ENCODE data around the gene SVOPL. TPM values are rescaled to one million over a fixed set of nuclear protein-coding genes. Genes with fewer than 3 reads are reported as not detected.
"Not testable (repeated sequence)": the region's sequence is repeated elsewhere in the genome, so short reads cannot be mapped to it uniquely, and the experiment has no call there.

The SVOPL gene
- total RNA-seq, 1 donor from 2014 or later, result 1.1 TPM

- no peak for DNase-seq (ENCODE audit: low spot score in 2 of 2, unreplicated experiment in 2 of 2)
- Mint-ChIP-seq H3K27me3 (ENCODE audit: low read depth) (no peaks in the 10 kb centered on the region), H3K9me3 (peaks cover 12% of the 10 kb centered on the region), H3K27ac (no peak overlapping the region), H3K4me3 (no peak overlapping the region), H3K36me3 (no peaks in the 10 kb centered on the region), H3K4me1 (peaks cover 2% of the 10 kb centered on the region)
- TF ChIP-seq CTCF (IDR thresholded peaks at IDR 0.05; ENCODE audit: unreplicated experiment), result no peak
Observed at GRCh38 chr7:138690495-138690894, 10.7 kb downstream of the SVOPL start.

- H3K9me3 Mint-ChIP-seq, result not testable (repeated sequence)
Observed at GRCh38 chr7:138688037-138688436, 13.1 kb downstream of the SVOPL start.

GRCh38 chr7:138684340-138684739 lies 16.8 kb downstream of the SVOPL start:
- H3K4me1 Mint-ChIP-seq, result peaks cover 3% of the 10 kb centered on the region
- TF ChIP-seq CTCF (IDR thresholded peaks at IDR 0.05; ENCODE audit: unreplicated experiment), result no peak
- DNase-seq (ENCODE audit: low spot score in 2 of 2, unreplicated experiment in 2 of 2), result no peak
- peaks cover 2% of the 10 kb centered on the region for H3K36me3 Mint-ChIP-seq
- no peak overlapping the region for H3K4me3 Mint-ChIP-seq
- no peaks in the 10 kb centered on the region for H3K27me3 Mint-ChIP-seq (ENCODE audit: low read depth)
- no peak overlapping the region for H3K27ac Mint-ChIP-seq
- peaks cover 11% of the 10 kb centered on the region for H3K9me3 Mint-ChIP-seq

More at GRCh38 chr7:138688037-138688436, 13.1 kb downstream of the SVOPL start:
- not testable (repeated sequence) for DNase-seq (ENCODE audit: low spot score in 2 of 2, unreplicated experiment in 2 of 2); H3K36me3 Mint-ChIP-seq; H3K27ac Mint-ChIP-seq; H3K27me3 Mint-ChIP-seq (ENCODE audit: low read depth); H3K4me3 Mint-ChIP-seq; H3K4me1 Mint-ChIP-seq

GRCh38 chr7:138679793-138680192 lies 21.4 kb downstream of the SVOPL start:
- DNase-seq (ENCODE audit: low spot score in 2 of 2, unreplicated experiment in 2 of 2), result no peak
- Mint-ChIP-seq H3K4me1 (peaks cover 3% of the 10 kb centered on the region), H3K36me3 (peaks cover 2% of the 10 kb centered on the region), H3K9me3 (peaks cover 3% of the 10 kb centered on the region), H3K27me3 (ENCODE audit: low read depth) (no peaks in the 10 kb centered on the region), H3K27ac (no peak overlapping the region), H3K4me3 (no peak overlapping the region)
- no peak for TF ChIP-seq CTCF (IDR thresholded peaks at IDR 0.05; ENCODE audit: unreplicated experiment)

- DNase-seq (ENCODE audit: low spot score in 2 of 2, unreplicated experiment in 2 of 2), result no peak
- no peak overlapping the region for H3K27ac Mint-ChIP-seq
- H3K27me3 Mint-ChIP-seq (ENCODE audit: low read depth), result no peaks in the 10 kb centered on the region
- peaks cover 18% of the 10 kb centered on the region for H3K9me3 Mint-ChIP-seq
- H3K36me3 Mint-ChIP-seq, result peaks cover 9% of the 10 kb centered on the region
- TF ChIP-seq CTCF (IDR thresholded peaks at IDR 0.05; ENCODE audit: unreplicated experiment), result no peak
- H3K4me3 Mint-ChIP-seq, result no peak overlapping the region
- H3K4me1 Mint-ChIP-seq, result peaks cover 24% of the 10 kb centered on the region
Observed at GRCh38 chr7:138670594-138670993, 30.6 kb downstream of the SVOPL start.

GRCh38 chr7:138669364-138669763 lies 31.8 kb downstream of the SVOPL start:
- no peak for DNase-seq (ENCODE audit: low spot score in 2 of 2, unreplicated experiment in 2 of 2)
- no peaks in the 10 kb centered on the region for H3K27me3 Mint-ChIP-seq (ENCODE audit: low read depth)
- peaks cover 18% of the 10 kb centered on the region for H3K9me3 Mint-ChIP-seq
- H3K4me3 Mint-ChIP-seq, result no peak overlapping the region
- H3K4me1 Mint-ChIP-seq, result peaks cover 33% of the 10 kb centered on the region
- H3K27ac Mint-ChIP-seq, result peak overlapping the region; percentile 16
- no peak for TF ChIP-seq CTCF (IDR thresholded peaks at IDR 0.05; ENCODE audit: unreplicated experiment)
- H3K36me3 Mint-ChIP-seq, result peaks cover 9% of the 10 kb centered on the region
